Type B pancreatic cell (in vitro differentiated cells): ENCODE data around the gene WDFY2. TPM values are rescaled to one million over a fixed set of nuclear protein-coding genes. Genes with fewer than 3 reads are reported as not detected.

Experiments used
- DNase-seq: peaks from one replicate; pipeline ENCODE4 v3.0.0; 2021; ENCODE audit warnings: mixed read lengths; ENCODE audit not compliant: unreplicated experiment; ENCODE audit errors: extremely low spot score
- H3K27ac Mint-ChIP-seq: 2 replicates; pipeline ENCODE4 v1.8.0; 2021; ENCODE audit warnings: mild to moderate bottlenecking, mixed read lengths
- H3K27me3 Mint-ChIP-seq: 2 replicates; pipeline ENCODE4 v1.8.0; 2021; ENCODE audit warnings: mixed read lengths
- H3K36me3 Mint-ChIP-seq: 2 replicates; pipeline ENCODE4 v1.8.0; 2021; ENCODE audit warnings: mixed read lengths
- H3K4me1 Mint-ChIP-seq: one replicate; pipeline ENCODE4 v1.8.0; 2021; ENCODE audit warnings: mixed read lengths; ENCODE audit not compliant: unreplicated experiment
- H3K4me3 Mint-ChIP-seq: 2 replicates; pipeline ENCODE4 v1.8.0; 2021; ENCODE audit warnings: mild to moderate bottlenecking, mixed read lengths
- H3K9me3 Mint-ChIP-seq: 2 replicates; pipeline ENCODE4 v1.8.0; 2021; ENCODE audit warnings: mixed read lengths
- CTCF ChIP-seq: fragments of 200-600 bp; sonication (generic); conservative IDR thresholded peaks from 2 replicates; pipeline ENCODE4 v1.5.0; 2021; ENCODE audit warnings: antibody characterized with exemption, mild to moderate bottlenecking
- total RNA-seq: library from RNA; stranded (reverse); gene quantifications from 2 replicates; pipeline ENCODE4 v1.2.1, GENCODE V29; 2021; ENCODE audit warnings: low replicate concordance

Gene WDFY2
- total RNA-seq, 1 donor from 2014 or later: 20.3 TPM

GRCh38 chr13:51742031-51742430, 157.8 kb downstream of the WDFY2 start:
- Mint-ChIP-seq H3K4me3 (no peak overlapping the region), H3K4me1 (no peaks in the 10 kb centered on the region), H3K27ac (no peak overlapping the region), H3K9me3 (peaks cover 4% of the 10 kb centered on the region), H3K36me3 (peaks cover 25% of the 10 kb centered on the region), H3K27me3 (no peaks in the 10 kb centered on the region)
- no peak for TF ChIP-seq CTCF
- no peak for DNase-seq

- Mint-ChIP-seq H3K36me3 (peaks cover 24% of the 10 kb centered on the region), H3K4me3 (no peak overlapping the region)
Measured at GRCh38 chr13:51742611-51743010, 158.3 kb downstream of the WDFY2 start.

GRCh38 chr13:51745243-51745642, 161.0 kb downstream of the WDFY2 start:
- DNase-seq: no peak
- H3K27ac Mint-ChIP-seq: no peak overlapping the region
- H3K36me3 Mint-ChIP-seq: peaks cover 24% of the 10 kb centered on the region
- H3K9me3 Mint-ChIP-seq: peaks cover 4% of the 10 kb centered on the region
- no peak for TF ChIP-seq CTCF
- H3K4me3 Mint-ChIP-seq: no peak overlapping the region
- H3K4me1 Mint-ChIP-seq: no peaks in the 10 kb centered on the region
- H3K27me3 Mint-ChIP-seq: no peaks in the 10 kb centered on the region

More at GRCh38 chr13:51742611-51743010, 158.3 kb downstream of the WDFY2 start:
- TF ChIP-seq CTCF: no peak
- DNase-seq: no peak
- peaks cover 4% of the 10 kb centered on the region for H3K9me3 Mint-ChIP-seq
- no peaks in the 10 kb centered on the region for H3K27me3 Mint-ChIP-seq
- H3K27ac Mint-ChIP-seq: no peak overlapping the region
- no peaks in the 10 kb centered on the region for H3K4me1 Mint-ChIP-seq

GRCh38 chr13:51746802-51747201, 162.5 kb downstream of the WDFY2 start:
- no peaks in the 10 kb centered on the region for H3K4me1 Mint-ChIP-seq
- no peak overlapping the region for H3K27ac Mint-ChIP-seq

GRCh38 chr13:51747438-51748434, 163.5 kb downstream of the WDFY2 start:
- Mint-ChIP-seq H3K4me1 (no peaks in the 10 kb centered on the region), H3K36me3 (peaks cover 27% of the 10 kb centered on the region), H3K27ac (no peak overlapping the region), H3K9me3 (peaks cover 4% of the 10 kb centered on the region), H3K27me3 (no peaks in the 10 kb centered on the region), H3K4me3 (no peak overlapping the region)
- no peak for TF ChIP-seq CTCF
- no peak for DNase-seq

More at GRCh38 chr13:51746802-51747201, 162.5 kb downstream of the WDFY2 start:
- Mint-ChIP-seq H3K36me3 (peaks cover 21% of the 10 kb centered on the region), H3K4me3 (no peak overlapping the region), H3K9me3 (peaks cover 4% of the 10 kb centered on the region), H3K27me3 (no peaks in the 10 kb centered on the region)
- DNase-seq: no peak
- TF ChIP-seq CTCF: no peak
